GM12878 (cell line): ENCODE results near the gene PAN3. TPM values are rescaled to one million over a fixed set of nuclear protein-coding genes. Genes with fewer than 3 reads are reported as not detected.

Source experiments
- ATAC-seq: fragments of 200-7000 bp; cut with Tn5 transposase; 3 replicates; pipeline ENCODE4 v1.9.1; 2020; ENCODE audit warnings: mild to moderate bottlenecking, moderate library complexity
- BruUV-seq: library from RNA; stranded (reverse); fragments of 400-500 nt; replicated peaks from 2 replicates; lab custom pipeline; 2021; lab: Mats Ljungman, UMichigan
- CTCF ChIA-PET: fragments of 300-600 bp; sonication (Branson Sonifier 250); formaldehyde crosslinking; extraction: SDS; loops from one replicate; lab custom pipeline; 2021; ENCODE audit warnings: inconsistent platforms; lab: Yijun Ruan, JAX
- POLR2A ChIA-PET: fragments of 350-600 bp; formaldehyde crosslinking; extraction: SDS; loops from one replicate; lab custom pipeline; 2021; ENCODE audit warnings: inconsistent platforms; lab: Charles Lee
- RAD21 ChIA-PET: fragments of 300-600 bp; sonication (Branson Sonifier 250); formaldehyde crosslinking; loops from one replicate; lab custom pipeline; 2023; ENCODE audit warnings: antibody characterized with exemption; ENCODE audit not compliant: unreplicated experiment; lab: Charles Lee
- SMC1A ChIA-PET: fragments of 300-600 bp; sonication (Branson Sonifier 250); formaldehyde crosslinking; loops from one replicate; lab custom pipeline; 2023; ENCODE audit not compliant: unreplicated experiment, uncharacterized antibody; lab: Charles Lee
- DNase-seq: peaks from one replicate; pipeline ENCODE4 v3.0.0-alpha.2; 2011; ENCODE audit warnings: low read depth, low spot score
- FAIRE-seq: peaks from 3 replicates; lab custom pipeline; 2011; peaks lifted over from hg19 to GRCh38; lab: Jason Lieb, UNC
- H2AFZ ChIP-seq: 2 replicates; pipeline ENCODE4 v1.6.0; 2011; ENCODE audit warnings: low read depth, low read length, control low read depth; ENCODE audit not compliant: control insufficient read depth
- H3K27ac ChIP-seq: 2 replicates; pipeline ENCODE4 v1.5.1; 2011; ENCODE audit warnings: control low read depth; ENCODE audit not compliant: control insufficient read depth, insufficient read depth
- H3K27me3 ChIP-seq, 2 experiments: replicated peaks in 1 of 2; 2 replicates each; pipeline versions ENCODE4 v1.6.0 to v1.6.1; 2011; ENCODE audit warnings: low read length in 1 of 2; ENCODE audit not compliant: control insufficient read depth in 2 of 2, insufficient read depth in 2 of 2
- H3K36me3 ChIP-seq, 2 experiments: 2 replicates each; pipeline ENCODE4 v1.5.1; 2011; ENCODE audit warnings: low read length in 1 of 2; ENCODE audit not compliant: control insufficient read depth in 2 of 2, insufficient read depth in 2 of 2
- H3K4me1 ChIP-seq: 2 replicates; pipeline ENCODE4 v1.6.1; 2011; ENCODE audit warnings: mild to moderate bottlenecking, low read length, moderate library complexity, mixed read lengths; ENCODE audit not compliant: control insufficient read depth, insufficient read depth
- H3K4me2 ChIP-seq: 2 replicates; pipeline ENCODE4 v1.6.0; 2011; ENCODE audit warnings: control low read depth; ENCODE audit not compliant: control insufficient read depth, insufficient read depth
- H3K4me3 ChIP-seq: fragments of 200-600 bp; sonication (generic); 2 replicates; pipeline ENCODE4 v1.5.1; 2016
- H3K79me2 ChIP-seq: 2 replicates; pipeline ENCODE4 v1.6.0; 2011; ENCODE audit warnings: low read length; ENCODE audit not compliant: control insufficient read depth, insufficient read depth
- H3K9ac ChIP-seq: 2 replicates; pipeline ENCODE4 v1.8.0; 2011; ENCODE audit warnings: low read length, control low read depth, mixed read lengths; ENCODE audit not compliant: control insufficient read depth, insufficient read depth
- H3K9me3 ChIP-seq: replicated peaks from 3 replicates; pipeline ENCODE4 v1.5.1; 2011; ENCODE audit warnings: mild to moderate bottlenecking, low read length; ENCODE audit not compliant: control insufficient read depth, insufficient read depth
- H4K20me1 ChIP-seq: 2 replicates; pipeline ENCODE4 v1.6.0; 2011; ENCODE audit not compliant: control insufficient read depth, insufficient read depth
- EZH2 ChIP-seq: IDR thresholded peaks from 2 replicates; pipeline ENCODE4 v1.6.1; 2012; ENCODE audit warnings: low read depth, mild to moderate bottlenecking, control low read depth, inconsistent platforms, low read length, borderline replicate concordance; ENCODE audit not compliant: control insufficient read depth
- NFYB ChIP-seq: IDR thresholded peaks from 2 replicates; pipeline ENCODE4 v1.6.1; 2011; ENCODE audit warnings: low read depth, mild to moderate bottlenecking, low read length, improper control_type of control experiment, moderate library complexity; ENCODE audit not compliant: insufficient read depth
- PAX5 ChIP-seq: IDR thresholded peaks from 2 replicates; pipeline ENCODE4 v1.6.1; 2011; ENCODE audit warnings: low read depth, low read length, borderline replicate concordance
- POU2F2 ChIP-seq: IDR thresholded peaks from 3 replicates; pipeline ENCODE4 v1.6.1; 2011; ENCODE audit warnings: low read depth, mild to moderate bottlenecking, low read length, borderline replicate concordance
- WGBS: methylation state at CpG from one replicate; pipeline ENCODE4 v1.1.6; 2016; ENCODE audit warnings: low lambda C conversion rate; ENCODE audit not compliant: insufficient replicate concordance, insufficient coverage; ENCODE audit errors: missing lambda C conversion rate; 5-methylcytosine and 5-hydroxymethylcytosine counted together
- in situ Hi-C: fragments of 300-500 bp; cut with MboI; formaldehyde crosslinking; loops from 9 replicates; pipeline ENCODE4 v1.14.3; 2018; ENCODE audit warnings: mixed read lengths
- intact Hi-C: fragments of 100-400 bp; cut with micrococcal nuclease; formaldehyde crosslinking; loops from one replicate; pipeline ENCODE4 v1.14.2; 2022; ENCODE audit not compliant: unreplicated experiment
- polyA plus RNA-seq, 11 experiments: library from polyadenylated mRNA; depleted of rRNA in 4 of 11; unstranded in 6 of 11; stranded (reverse) in 5 of 11; fragments of >200 nt; fragmentation: Nextera tagmentation in 4 of 11; fragmentation: Illumina TruSeq in 1 of 11; extraction: Ambion mirVana in 4 of 11; extraction: Trizol in 1 of 11; gene quantifications; 1 replicate in 1 of 11; 2 replicates in 10 of 11; pipeline versions ENCODE4 v1.2.1 to v1.2.3, GENCODE V29; 2011 to 2016; ENCODE audit warnings: inconsistent platforms in 2 of 11, missing spikeins in 2 of 11, low read depth in 1 of 11
- total RNA-seq, 4 experiments: library from RNA; depleted of rRNA in 3 of 4; stranded (reverse); fragments of >200 nt in 3 of 4; fragmentation: Illumina TruSeq in 1 of 4; extraction: Trizol in 1 of 4; gene quantifications; 2 replicates each; pipeline versions ENCODE4 v1.2.1 to v1.2.3, GENCODE V29; 2013 to 2021

PAN3 gene
- total and polyA plus RNA-seq, 10 of the 15 experiments (the other 5 are each of a cell fraction or from before 2014, with no cell fraction given), result 13.0 to 33.3 (median 19.9) TPM

GRCh38 chr13:28097503-28097902 is 40.8 kb upstream of the PAN3 start (continued):
- no peak for TF ChIP-seq NFYB
- no peak for TF ChIP-seq PAX5
- TF ChIP-seq, all 136 proteins: peak for 0

GRCh38 chr13:28099396-28100149 is 38.8 kb upstream of the PAN3 start:
- ChIA-PET SMC1A (interaction anchor here (0.7 kb wide), 1 partner anchor 129 kb away, joined by 3 read pairs; no protein-coding TSS in a partner anchor), POLR2A (interaction anchor here (0.7 kb wide), 1 partner anchor 8 kb away, joined by 4 read pairs; no protein-coding TSS in a partner anchor), CTCF (no interaction called here), RAD21 (no interaction called here)
- peaks cover 6 to 18% of the 10 kb centered on the region in 2 experiments for H3K27me3 ChIP-seq
- in situ Hi-C loops (no loop called here), intact Hi-C loops (no loop called here)
- no peaks in the 10 kb centered on the region for H3K79me2 ChIP-seq
- peak overlapping the region; percentile 68; the same call in 1 of the 2 replicates for H3K4me3 ChIP-seq
- H3K27ac ChIP-seq, result no peak overlapping the region
- H3K9ac ChIP-seq, result no peak overlapping the region
- ATAC-seq (no peak; the same call in 2 of the 3 replicates), DNase-seq (no peak), FAIRE-seq (no peak)
- 19% methylated on average over 35 of the region's 35 CpGs for WGBS
- H3K9me3 ChIP-seq, result no peaks in the 10 kb centered on the region; the same call in 1 of the 3 replicates
- 0 out of 2 replicates have a peak, but pooled peaks have one; percentile 66 for TF ChIP-seq EZH2
- no peak for TF ChIP-seq POU2F2
- no peaks in the 10 kb centered on the region for H3K4me1 ChIP-seq
- H4K20me1 ChIP-seq, result no peaks in the 10 kb centered on the region
- no peak overlapping the region for H2AFZ ChIP-seq
- peak overlapping the region; percentile 92 for H3K4me2 ChIP-seq
- no peaks in the 10 kb centered on the region for H3K36me3 ChIP-seq
- BruUV-seq, result no TSS peak
